Transverse colon (tissue), 4 donors: ENCODE measurements around the gene BRD3OS. TPM values are rescaled to one million over a fixed set of nuclear protein-coding genes. Genes with fewer than 3 reads are reported as not detected.

ENCODE experiments used
- DNase-seq: peaks from one replicate; pipeline ENCODE4 v3.0.0-alpha.2; 2019
- H3K27ac ChIP-seq, 4 donors: fragments of 200-600 bp; sonication (generic); 2 replicates each; pipeline ENCODE4 v1.5.1; 2016 to 2018; ENCODE audit warnings: inconsistent platforms in 4 of 4
- H3K27me3 ChIP-seq: fragments of 200-600 bp; sonication (generic); 2 replicates; pipeline ENCODE4 v1.5.1; 2017; ENCODE audit warnings: inconsistent platforms
- H3K36me3 ChIP-seq, 4 donors: fragments of 200-600 bp; sonication (generic); 2 replicates each; pipeline ENCODE4 v1.5.1; 2017 to 2019; ENCODE audit warnings: inconsistent platforms in 4 of 4
- H3K4me1 ChIP-seq, 4 donors: fragments of 200-600 bp; sonication (generic); 2 replicates each; pipeline ENCODE4 v1.5.1; 2017 to 2020; ENCODE audit warnings: inconsistent platforms in 4 of 4
- H3K4me3 ChIP-seq, 4 donors: fragments of 200-600 bp; sonication (generic); 1 replicate in 1 of 4; 2 replicates in 3 of 4; pipeline versions ENCODE4 v1.5.1 to v1.6.1; 2017 to 2019; ENCODE audit warnings: inconsistent platforms in 4 of 4
- H3K9me3 ChIP-seq, 2 donors: fragments of 200-600 bp; sonication (generic); 2 replicates each; pipeline ENCODE4 v1.5.1; 2017 to 2019; ENCODE audit warnings: inconsistent platforms in 2 of 2
- EP300 ChIP-seq: sonication (generic); formaldehyde crosslinking; IDR thresholded peaks from one replicate; pipeline ENCODE4 v1.6.1; 2017; ENCODE audit warnings: antibody characterized with exemption, low read depth
- POLR2A ChIP-seq: fragments of 450-650 bp; IDR thresholded peaks from one replicate; pipeline ENCODE4 v1.6.1; 2016; ENCODE audit warnings: antibody characterized with exemption, mild to moderate bottlenecking, moderate library complexity
- POLR2AphosphoS5 ChIP-seq, 3 donors: sonication (generic); formaldehyde crosslinking; IDR thresholded peaks; one replicate each; pipeline ENCODE4 v1.6.1; 2016; ENCODE audit warnings: antibody characterized with exemption in 3 of 3
- WGBS, 2 donors: methylation state at CpG; one replicate each; pipeline ENCODE4 v1.1.5; 2018; ENCODE audit warnings: low coverage in 1 of 2; 5-methylcytosine and 5-hydroxymethylcytosine counted together
- in situ Hi-C, 4 donors: fragments of 200-750 bp; cut with MboI; loops; one replicate each; pipeline versions ENCODE4 v1.15.0 to v1.15.1; 2017; ENCODE audit warnings: low sequenced_read_pairs in 3 of 4, low pct_ligation_motif_present in 1 of 4, low pct_unique_long_range_greater_than_20kb in 1 of 4
- intact Hi-C: fragments of 100-400 bp; cut with DNase I; formaldehyde crosslinking; loops from one replicate; pipeline ENCODE4 v1.15.1; 2023; ENCODE audit warnings: low total_unique reads
- total RNA-seq, 4 donors: library from RNA; depleted of rRNA; stranded (reverse); fragments of >200 nt; gene quantifications; one replicate each; pipeline ENCODE4 v1.1.0, GENCODE V29; 2016
- TF ChIP-seq, protein P1 (sequence below), 5 experiments: fragments of 200-600 bp in 3 of 5; fragments of 450-650 bp in 2 of 5; sonication (generic) in 3 of 5; IDR thresholded peaks; 1 replicate in 2 of 5; 2 replicates in 3 of 5; pipeline ENCODE4 v1.5.1; 2016 to 2017; ENCODE audit warnings: antibody characterized with exemption in 5 of 5, inconsistent platforms in 3 of 5, mild to moderate bottlenecking in 2 of 5, moderate library complexity in 1 of 5

Gene BRD3OS
- total RNA-seq, 4 donors from 2014 or later, result 3.2 to 6.6 (median 4.4) TPM

DNA sequence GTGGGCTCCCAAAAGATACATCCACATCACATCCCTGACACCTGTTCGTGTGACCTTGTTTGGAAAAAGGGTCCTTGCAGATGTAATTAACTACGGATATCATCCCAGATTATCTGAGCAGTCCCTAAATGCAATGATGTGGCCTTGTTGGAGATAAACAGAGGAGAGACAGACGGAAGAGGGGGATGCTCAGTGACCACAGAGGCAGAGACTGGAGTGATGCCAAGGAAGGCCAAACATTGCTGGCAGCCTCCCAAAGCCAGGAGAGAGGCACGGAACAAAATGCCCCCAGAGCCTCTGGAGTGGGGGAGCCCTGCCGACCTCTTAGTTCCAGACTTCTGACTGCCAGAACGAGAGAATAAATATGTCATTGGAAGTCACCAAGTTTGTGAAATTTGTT lies 18.1 kb upstream of the BRD3OS start:
- H3K4me1 ChIP-seq, result no peaks in the 10 kb centered on the region
- TF ChIP-seq EP300, result no peak
- TF ChIP-seq, protein P1, sequence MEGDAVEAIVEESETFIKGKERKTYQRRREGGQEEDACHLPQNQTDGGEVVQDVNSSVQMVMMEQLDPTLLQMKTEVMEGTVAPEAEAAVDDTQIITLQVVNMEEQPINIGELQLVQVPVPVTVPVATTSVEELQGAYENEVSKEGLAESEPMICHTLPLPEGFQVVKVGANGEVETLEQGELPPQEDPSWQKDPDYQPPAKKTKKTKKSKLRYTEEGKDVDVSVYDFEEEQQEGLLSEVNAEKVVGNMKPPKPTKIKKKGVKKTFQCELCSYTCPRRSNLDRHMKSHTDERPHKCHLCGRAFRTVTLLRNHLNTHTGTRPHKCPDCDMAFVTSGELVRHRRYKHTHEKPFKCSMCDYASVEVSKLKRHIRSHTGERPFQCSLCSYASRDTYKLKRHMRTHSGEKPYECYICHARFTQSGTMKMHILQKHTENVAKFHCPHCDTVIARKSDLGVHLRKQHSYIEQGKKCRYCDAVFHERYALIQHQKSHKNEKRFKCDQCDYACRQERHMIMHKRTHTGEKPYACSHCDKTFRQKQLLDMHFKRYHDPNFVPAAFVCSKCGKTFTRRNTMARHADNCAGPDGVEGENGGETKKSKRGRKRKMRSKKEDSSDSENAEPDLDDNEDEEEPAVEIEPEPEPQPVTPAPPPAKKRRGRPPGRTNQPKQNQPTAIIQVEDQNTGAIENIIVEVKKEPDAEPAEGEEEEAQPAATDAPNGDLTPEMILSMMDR (IDR thresholded peaks at IDR 0.05), result no peak
- no peak for TF ChIP-seq POLR2AphosphoS5 (IDR thresholded peaks at IDR 0.05)
- no peak for TF ChIP-seq POLR2A
- in situ Hi-C loops, result loop anchor here in 1 of 4 donors (10.0 kb wide), 1 partner anchor 202 kb away; no protein-coding TSS in a partner anchor

DNA sequence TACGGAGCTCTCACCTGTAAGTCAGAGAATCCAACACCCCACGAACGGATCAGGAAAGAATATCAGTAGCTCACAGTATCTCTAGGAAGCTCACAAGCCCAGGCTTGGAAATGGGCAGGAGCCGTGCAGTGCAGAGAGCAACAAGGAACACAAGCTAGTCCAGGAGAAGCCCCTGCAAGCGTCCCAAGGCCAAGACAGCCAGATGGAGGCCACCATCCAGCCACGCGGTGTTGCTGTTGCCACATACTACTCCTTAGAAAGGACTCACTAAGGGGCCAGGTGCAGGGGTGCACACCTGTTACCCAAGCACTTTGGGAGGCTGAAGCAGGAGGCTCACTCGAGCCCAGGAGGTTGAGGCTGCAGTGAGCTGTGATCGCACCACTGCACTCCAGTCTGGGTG lies 17.7 kb upstream of the BRD3OS start:
- Histone ChIP-seq H3K27me3 (no peaks in the 10 kb centered on the region), H3K9me3 (no peaks in the 10 kb centered on the region), H3K27ac (no peak overlapping the region), H3K36me3 (no peaks in the 10 kb centered on the region), H3K4me3 (no peak overlapping the region), H3K4me1 (no peaks in the 10 kb centered on the region)
- no peak for TF ChIP-seq POLR2AphosphoS5 (IDR thresholded peaks at IDR 0.05)
- TF ChIP-seq, protein P1 (IDR thresholded peaks at IDR 0.05), result no peak
- no peak for TF ChIP-seq POLR2A
- TF ChIP-seq EP300, result no peak
- intact Hi-C loops (no loop called here), in situ Hi-C loops (loop anchor here in 1 of 4 donors (10.0 kb wide), 1 partner anchor 203 kb away; no protein-coding TSS in a partner anchor)
- no peak for DNase-seq
- 80 to 81% methylated on average over 3 to 9 of the region's 9 CpGs for WGBS, 2 donors

More for the DNA sequence above, 18.1 kb upstream of the BRD3OS start:
- Histone ChIP-seq H3K36me3 (no peaks in the 10 kb centered on the region), H3K9me3 (no peaks in the 10 kb centered on the region), H3K27ac (no peak overlapping the region), H3K4me3 (no peak overlapping the region), H3K27me3 (no peaks in the 10 kb centered on the region)
- WGBS, 2 donors, result 47 to 75% methylated on average over 5 to 6 of the region's 6 CpGs
- no peak for DNase-seq
- intact Hi-C loops, result no loop called here

DNA sequence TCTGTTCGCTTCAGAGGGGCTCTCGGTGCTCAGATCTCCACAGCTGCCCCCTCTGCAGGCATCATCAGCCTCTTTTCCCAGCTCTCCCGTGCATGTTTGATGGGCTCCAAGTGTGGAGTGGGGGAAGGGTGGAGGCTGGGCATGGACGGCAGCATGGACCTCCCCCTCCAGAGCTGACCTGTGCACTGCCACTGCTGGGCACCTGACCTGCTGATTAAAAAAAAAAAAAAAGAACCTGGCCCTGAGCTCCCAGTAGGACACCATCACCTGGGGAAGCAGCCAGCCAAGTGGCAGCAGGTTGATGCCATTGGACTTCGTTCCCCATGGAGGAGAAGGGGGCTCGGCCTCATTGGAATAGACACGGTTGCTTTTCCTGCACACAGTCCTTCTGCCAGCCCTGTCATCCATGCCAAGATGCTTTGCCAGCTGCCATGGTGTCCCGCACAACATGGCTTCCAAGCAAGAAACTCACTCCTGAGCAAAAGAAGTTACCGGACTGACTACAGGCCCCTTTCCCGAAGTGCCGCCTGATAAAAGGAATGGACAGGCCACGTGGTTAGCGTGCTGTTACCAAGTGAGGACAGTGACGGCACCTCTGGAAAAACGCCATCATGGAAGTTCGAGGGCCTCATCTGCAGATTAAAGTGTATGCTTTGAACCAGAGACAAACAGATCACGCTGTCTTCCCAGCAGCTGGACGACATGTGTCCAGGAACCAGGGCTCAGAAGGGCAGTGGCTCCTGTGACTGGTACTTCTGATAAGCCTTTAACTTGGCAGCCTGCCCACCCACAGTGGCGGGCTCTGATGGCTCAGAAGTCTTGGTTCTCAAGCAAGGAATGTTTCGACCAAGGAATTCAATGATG lies 14.7 kb upstream of the BRD3OS start:
- no peak for DNase-seq
- no peak for TF ChIP-seq POLR2AphosphoS5 (IDR thresholded peaks at IDR 0.05)
- no peak for TF ChIP-seq POLR2A
- TF ChIP-seq EP300, result no peak
- TF ChIP-seq, protein P1 (IDR thresholded peaks at IDR 0.05), result no peak
- H3K27me3 ChIP-seq, result no peaks in the 10 kb centered on the region
- no peaks in the 10 kb centered on the region for H3K4me1 ChIP-seq
- H3K4me3 ChIP-seq, result no peak overlapping the region
- in situ Hi-C loops (no loop called here), intact Hi-C loops (no loop called here)
- H3K9me3 ChIP-seq, result peaks cover 0 to 4% of the 10 kb centered on the region in 2 donors
- H3K27ac ChIP-seq, result no peak overlapping the region
- no peaks in the 10 kb centered on the region for H3K36me3 ChIP-seq
- 80 to 86% methylated on average over 3 to 20 of the region's 20 CpGs for WGBS, 2 donors

DNA sequence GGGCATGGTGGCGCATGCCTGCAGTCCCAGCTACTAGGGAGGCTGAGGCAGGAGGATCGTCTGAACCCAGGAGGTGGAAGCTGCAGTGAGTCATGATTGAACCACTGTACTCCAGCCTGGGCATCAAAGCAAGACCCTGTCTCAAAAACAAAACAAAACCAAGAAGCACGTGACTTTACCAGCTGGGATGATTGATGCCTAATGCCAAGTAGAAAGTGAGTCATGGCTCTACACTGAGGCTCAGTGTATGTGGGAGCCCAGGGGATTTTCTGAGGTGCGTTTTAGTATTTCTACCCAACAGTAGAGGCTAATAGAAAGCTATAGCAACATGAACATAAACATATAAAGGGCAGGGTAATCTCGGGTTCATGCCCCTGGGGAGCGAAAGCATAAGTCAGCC lies 13.9 kb upstream of the BRD3OS start:
- DNase-seq, result no peak
- no peaks in the 10 kb centered on the region for H3K36me3 ChIP-seq
- TF ChIP-seq, protein P1 (IDR thresholded peaks at IDR 0.05), result no peak
- TF ChIP-seq POLR2AphosphoS5 (IDR thresholded peaks at IDR 0.05) (no peak), POLR2A (no peak), EP300 (no peak)
- H3K9me3 ChIP-seq, result peaks cover 0 to 4% of the 10 kb centered on the region in 2 donors
- 83 to 84% methylated on average over 4 to 6 of the region's 6 CpGs for WGBS, 2 donors
- no peak overlapping the region for H3K4me3 ChIP-seq
- in situ Hi-C loops (no loop called here), intact Hi-C loops (no loop called here)
- no peaks in the 10 kb centered on the region for H3K27me3 ChIP-seq
- H3K27ac ChIP-seq, result no peak overlapping the region
- no peaks in the 10 kb centered on the region for H3K4me1 ChIP-seq
